Astrocyte (in vitro differentiated cells and primary cell): ENCODE results near the gene PKP3. TPM values are rescaled to one million over a fixed set of nuclear protein-coding genes. Genes with fewer than 3 reads are reported as not detected.

Experiments used
- DNase-seq: peaks from one replicate; pipeline ENCODE4 v3.0.0-alpha.2; 2010; ENCODE audit warnings: low read depth
- FAIRE-seq: peaks from 2 replicates; lab custom pipeline; 2011; peaks lifted over from hg19 to GRCh38; lab: Jason Lieb, UNC
- H2AFZ ChIP-seq: 2 replicates; pipeline ENCODE4 v1.6.0; 2012; ENCODE audit warnings: low read depth, low read length, inconsistent platforms
- H3K27ac ChIP-seq: 2 replicates; pipeline ENCODE4 v1.5.1; 2011; ENCODE audit warnings: low read depth, low read length, inconsistent platforms
- H3K27me3 ChIP-seq: 2 replicates; pipeline ENCODE4 v1.6.0; 2011; ENCODE audit warnings: low read length, inconsistent platforms; ENCODE audit not compliant: insufficient read depth
- H3K36me3 ChIP-seq: 2 replicates; pipeline ENCODE4 v1.5.1; 2011; ENCODE audit warnings: low read length, inconsistent platforms; ENCODE audit not compliant: insufficient read depth
- H3K4me1 ChIP-seq: 2 replicates; pipeline ENCODE4 v1.5.1; 2011; ENCODE audit warnings: low read length, inconsistent platforms; ENCODE audit not compliant: insufficient read depth
- H3K4me2 ChIP-seq: 2 replicates; pipeline ENCODE4 v1.6.0; 2012; ENCODE audit warnings: low read length, inconsistent platforms
- H3K4me3 ChIP-seq: 2 replicates; pipeline ENCODE4 v1.5.1; 2011; ENCODE audit warnings: low read depth, mild to moderate bottlenecking, low read length, inconsistent platforms; ENCODE audit not compliant: insufficient read depth
- H3K79me2 ChIP-seq: 2 replicates; pipeline ENCODE4 v1.6.0; 2012; ENCODE audit warnings: mild to moderate bottlenecking, low read length, inconsistent platforms; ENCODE audit not compliant: insufficient read depth
- H3K9ac ChIP-seq: 2 replicates; pipeline ENCODE4 v1.6.0; 2012; ENCODE audit warnings: mild to moderate bottlenecking, low read length, inconsistent platforms
- H3K9me3 ChIP-seq: 2 replicates; pipeline ENCODE4 v1.5.1; 2012; ENCODE audit warnings: low read depth, mild to moderate bottlenecking, low read length, inconsistent platforms; ENCODE audit not compliant: insufficient read depth
- H4K20me1 ChIP-seq: 2 replicates; pipeline ENCODE4 v1.6.0; 2012; ENCODE audit warnings: low read length, inconsistent platforms; ENCODE audit not compliant: insufficient read depth
- H3K27ac Mint-ChIP-seq: one replicate; pipeline ENCODE4 v1.8.0; 2021; ENCODE audit warnings: mild to moderate bottlenecking, mixed read lengths; ENCODE audit not compliant: unreplicated experiment
- H3K27me3 Mint-ChIP-seq: one replicate; pipeline ENCODE4 v1.8.0; 2021; ENCODE audit warnings: low read depth, mixed read lengths; ENCODE audit not compliant: unreplicated experiment
- H3K36me3 Mint-ChIP-seq: one replicate; pipeline ENCODE4 v1.8.0; 2021; ENCODE audit warnings: low read depth, mixed read lengths; ENCODE audit not compliant: unreplicated experiment
- H3K4me1 Mint-ChIP-seq: one replicate; pipeline ENCODE4 v1.8.0; 2021; ENCODE audit warnings: low read depth, mixed read lengths; ENCODE audit not compliant: unreplicated experiment
- H3K4me3 Mint-ChIP-seq: one replicate; pipeline ENCODE4 v1.8.0; 2021; ENCODE audit warnings: mild to moderate bottlenecking, moderate library complexity, mixed read lengths; ENCODE audit not compliant: unreplicated experiment
- H3K9me3 Mint-ChIP-seq: one replicate; pipeline ENCODE4 v1.8.0; 2021; ENCODE audit warnings: mild to moderate bottlenecking, mixed read lengths; ENCODE audit not compliant: unreplicated experiment
- CTCF ChIP-seq: IDR thresholded peaks from 2 replicates; pipeline ENCODE4 v1.5.1; 2011; ENCODE audit warnings: low read depth, mild to moderate bottlenecking, inconsistent platforms, low read length, moderate library complexity; ENCODE audit not compliant: insufficient read depth
- EZH2 ChIP-seq: IDR thresholded peaks from 2 replicates; pipeline ENCODE4 v1.6.1; 2012; ENCODE audit warnings: mild to moderate bottlenecking, low read length, inconsistent platforms; ENCODE audit not compliant: insufficient read depth
- total RNA-seq: library from RNA; stranded (reverse); gene quantifications from 2 replicates; pipeline ENCODE4 v1.2.1, GENCODE V29; 2021

Gene PKP3
- total RNA-seq, 1 donor from 2014 or later: 2.1 TPM

DNA sequence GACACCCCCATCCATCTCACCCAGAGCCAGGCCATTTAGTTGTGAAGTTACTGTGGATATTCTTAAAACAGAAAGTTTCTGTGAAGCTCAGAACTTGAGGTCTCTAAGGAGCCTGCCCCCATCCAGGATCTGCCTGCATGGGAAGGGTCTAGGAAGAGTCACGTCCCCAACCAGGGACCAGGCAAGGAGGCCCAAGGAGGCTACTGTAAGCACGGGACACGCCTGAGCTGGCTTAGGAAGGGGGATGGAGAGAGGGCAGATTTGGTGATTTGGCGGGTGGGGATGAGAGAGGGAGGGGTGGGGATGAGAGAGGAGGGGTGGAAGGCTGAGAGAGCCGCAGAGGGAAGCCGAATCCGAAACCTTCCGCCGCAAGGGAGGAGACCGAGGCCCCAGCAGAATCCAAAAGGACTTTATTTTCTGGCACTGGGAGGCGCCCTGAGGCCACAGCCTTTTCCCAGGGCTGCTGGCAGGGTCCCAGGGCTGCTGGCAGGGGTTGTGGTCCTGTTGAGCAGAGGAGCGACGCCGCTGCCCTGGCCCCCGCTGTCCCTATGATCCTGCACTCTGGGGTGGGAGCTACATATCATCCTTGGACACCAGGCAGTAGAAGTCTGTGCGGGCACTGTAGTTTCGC, 11.4 kb downstream of the PKP3 start:
- Histone ChIP-seq H4K20me1 (no peaks in the 10 kb centered on the region), H3K36me3 (no peaks in the 10 kb centered on the region), H3K9me3 (no peaks in the 10 kb centered on the region), H3K79me2 (no peaks in the 10 kb centered on the region), H3K27ac (no peak overlapping the region), H3K9ac (no peak overlapping the region), H3K4me1 (no peaks in the 10 kb centered on the region), H3K4me3 (no peak overlapping the region), H3K4me2 (peak overlapping the region; percentile 84), H2AFZ (no peak overlapping the region), H3K27me3 (no peaks in the 10 kb centered on the region)
- FAIRE-seq (no peak), DNase-seq (no peak)
- Mint-ChIP-seq H3K4me1 (no peaks in the 10 kb centered on the region), H3K4me3 (no peak overlapping the region), H3K27ac (no peak overlapping the region), H3K9me3 (no peaks in the 10 kb centered on the region), H3K27me3 (peaks cover 2% of the 10 kb centered on the region), H3K36me3 (no peaks in the 10 kb centered on the region)
- TF ChIP-seq EZH2 (no peak), CTCF (no peak)

- Histone ChIP-seq H3K36me3 (no peaks in the 10 kb centered on the region), H2AFZ (peak overlapping the region; percentile 75), H3K9ac (peak overlapping the region; percentile 62), H3K4me3 (peak overlapping the region; percentile 56), H3K9me3 (no peaks in the 10 kb centered on the region), H3K79me2 (no peaks in the 10 kb centered on the region), H3K27ac (no peak overlapping the region), H3K4me1 (no peaks in the 10 kb centered on the region), H4K20me1 (no peaks in the 10 kb centered on the region), H3K4me2 (peak overlapping the region; percentile 84), H3K27me3 (no peaks in the 10 kb centered on the region)
- H3K9me3 Mint-ChIP-seq: no peaks in the 10 kb centered on the region
- no peaks in the 10 kb centered on the region for H3K36me3 Mint-ChIP-seq
- no peaks in the 10 kb centered on the region for H3K4me1 Mint-ChIP-seq
- no peak overlapping the region for H3K27ac Mint-ChIP-seq
- DNase-seq (no peak), FAIRE-seq (no peak)
- peaks cover 2% of the 10 kb centered on the region for H3K27me3 Mint-ChIP-seq
- H3K4me3 Mint-ChIP-seq: no peak overlapping the region
- TF ChIP-seq CTCF: no peak
- no peak for TF ChIP-seq EZH2
These were observed 12.2 kb downstream of the PKP3 start for GRCh38 chr11:405954-406795.
